DND-41 (cell line): ENCODE data around the gene MIAT.
A peak's percentile ranks its signal among the peaks of the same experiment; 100 is the strongest.

ENCODE experiments used
- CTCF ChIP-seq: IDR thresholded peaks from 2 replicates; pipeline ENCODE4 v1.5.1; 2012; ENCODE audit warnings: borderline replicate concordance, low read length, moderate library complexity, mild to moderate bottlenecking; ENCODE audit not compliant: poor library complexity, severe bottlenecking; ENCODE audit errors: extremely low read depth
- EZH2 ChIP-seq: IDR thresholded peaks from 3 replicates; pipeline ENCODE4 v1.6.1; 2012; ENCODE audit warnings: borderline replicate concordance, low read depth, mild to moderate bottlenecking, moderate library complexity, low read length, inconsistent platforms; ENCODE audit not compliant: severe bottlenecking

GRCh38 chr22:26656891-26657851 is at the start of gene MIAT:
- no peak for TF ChIP-seq CTCF
- TF ChIP-seq EZH2: peak; percentile 85
